Measurements from ENCODE around the gene NKX6-2. TPM values are rescaled to one million over a fixed set of nuclear protein-coding genes. Genes with fewer than 3 reads are reported as not detected.

The NKX6-2 gene
- total RNA-seq, 2 donors from 2014 or later: 2.1 TPM; not detected in 1

DNA sequence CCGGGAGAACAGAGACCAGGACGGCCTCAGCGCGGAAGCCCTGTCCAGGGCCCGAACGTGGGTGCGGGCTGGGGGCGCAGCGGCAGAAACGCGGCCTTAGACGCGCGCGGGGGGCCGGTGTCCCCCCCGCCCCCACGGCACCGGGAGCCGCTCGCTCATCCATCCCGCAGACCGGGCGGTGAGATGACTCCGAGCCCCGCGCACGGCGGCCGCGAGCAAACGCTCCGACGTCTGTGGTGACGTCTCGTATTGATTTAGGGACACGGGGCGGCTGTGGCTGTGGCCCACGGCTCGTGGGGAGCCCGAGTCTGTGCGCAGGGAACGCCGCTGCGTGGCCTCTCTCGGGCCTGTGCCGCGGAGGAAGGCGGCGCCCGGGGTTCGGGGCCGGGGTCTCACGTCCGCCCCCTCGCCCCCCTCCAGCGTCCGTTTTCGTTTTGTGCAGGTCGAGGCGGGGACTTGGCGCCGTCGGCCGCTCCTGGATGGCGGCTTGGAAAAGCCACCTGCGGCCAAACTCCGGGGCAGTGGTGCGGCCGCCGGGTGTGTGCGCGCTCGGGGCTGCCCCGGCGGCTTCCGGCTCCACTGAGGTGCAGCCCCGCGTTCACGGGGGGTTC lies 1.0 kb upstream of the NKX6-2 start:
- no peak for TF ChIP-seq CTCF (IDR thresholded peaks at IDR 0.05)
- no peak for TF ChIP-seq POLR2A (IDR thresholded peaks at IDR 0.05)
- H3K4me1 ChIP-seq: peaks cover 26% of the 10 kb centered on the region
- H3K4me3 ChIP-seq: no peak overlapping the region
- no peaks in the 10 kb centered on the region for H3K9me3 ChIP-seq
- H3K27ac ChIP-seq: no peak overlapping the region
- WGBS, 2 donors: 2% methylated on average over 77 of the region's 80 CpGs; no CpG with 5 or more reads in 1 of the 2 donors
- no peak for DNase-seq
- H3K36me3 ChIP-seq (replicated peaks in 1 of 2; ENCODE audit: insufficient read depth in 1 of 2, low read depth in 2 of 2): peaks cover 0 to 2% of the 10 kb centered on the region in 2 donors
- intact Hi-C loops (cut with DNase I): loop anchor here (10.0 kb wide), 1 partner anchor 132 kb away; no protein-coding TSS in a partner anchor
- peaks cover 0 to 33% of the 10 kb centered on the region in 2 donors for H3K27me3 ChIP-seq
- no peak for ATAC-seq

- no peaks in the 10 kb centered on the region for H3K9me3 ChIP-seq
- intact Hi-C loops (cut with DNase I): loop anchor here (10.0 kb wide), 1 partner anchor 132 kb away; no protein-coding TSS in a partner anchor
- TF ChIP-seq CTCF (IDR thresholded peaks at IDR 0.05) (no peak), POLR2A (IDR thresholded peaks at IDR 0.05) (no peak)
- peaks cover 26% of the 10 kb centered on the region for H3K4me1 ChIP-seq
- peaks cover 0 to 32% of the 10 kb centered on the region in 2 donors for H3K27me3 ChIP-seq
- ATAC-seq: no peak
- 2 to 15% methylated on average over 17 to 44 of the region's 58 CpGs for WGBS, 2 donors
- H3K27ac ChIP-seq: no peak overlapping the region
- DNase-seq: no peak
- H3K4me3 ChIP-seq: no peak overlapping the region
- peaks cover 0 to 2% of the 10 kb centered on the region in 2 donors for H3K36me3 ChIP-seq (replicated peaks in 1 of 2; ENCODE audit: insufficient read depth in 1 of 2, low read depth in 2 of 2)
Measured at GRCh38 chr10:132786476-132786883, 533 bp upstream of the NKX6-2 start.

DNA sequence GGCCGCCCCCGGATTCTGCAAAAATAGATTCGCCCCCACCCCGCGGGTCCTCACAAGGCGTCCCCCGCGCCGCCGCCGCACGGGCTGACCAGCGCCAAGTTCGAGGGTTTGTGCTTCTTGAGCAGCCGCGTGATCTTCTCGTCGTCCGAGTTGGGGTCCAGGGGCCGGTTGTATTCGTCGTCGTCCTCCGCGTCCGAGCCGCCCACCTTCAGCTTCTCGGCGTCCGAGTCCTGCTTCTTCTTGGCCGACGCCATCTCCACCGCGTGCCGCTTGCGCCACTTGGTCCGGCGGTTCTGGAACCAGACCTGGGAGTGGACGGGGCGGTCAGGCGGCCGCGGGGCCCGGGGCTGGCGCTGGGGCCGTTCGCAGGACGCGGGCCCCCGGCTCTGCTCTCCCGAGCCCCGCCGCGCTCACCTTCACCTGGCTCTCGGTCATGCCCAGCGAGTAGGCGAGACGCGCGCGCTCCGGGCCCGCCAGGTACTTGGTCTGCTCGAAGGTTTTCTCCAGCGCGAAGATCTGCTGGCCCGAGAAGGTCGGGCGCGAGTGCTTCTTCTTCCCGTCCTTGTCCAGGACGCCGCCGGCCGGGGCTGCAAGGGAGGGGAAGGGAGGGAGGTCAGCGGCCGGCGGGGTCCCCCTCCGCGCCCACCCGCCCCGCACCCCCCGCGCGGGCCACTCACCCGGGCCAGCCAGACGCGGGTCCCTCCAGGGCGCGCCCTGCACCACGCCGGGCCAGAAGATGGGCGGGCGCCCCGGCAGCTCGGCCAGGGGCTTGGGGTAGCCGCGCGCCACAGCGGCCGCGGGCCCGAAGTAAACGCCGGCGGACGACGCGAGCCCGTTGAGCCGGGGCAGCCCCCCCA lies 853 bp downstream of the NKX6-2 start:
- WGBS, 2 donors: 8% methylated on average over 86 of the region's 111 CpGs; no CpG with 5 or more reads in 1 of the 2 donors
- Histone ChIP-seq H3K4me3 (no peak overlapping the region), H3K27ac (no peak overlapping the region), H3K36me3 (replicated peaks in 1 of 2; ENCODE audit: insufficient read depth in 1 of 2, low read depth in 2 of 2) (peaks cover 0 to 2% of the 10 kb centered on the region in 2 donors), H3K4me1 (peaks cover 26% of the 10 kb centered on the region), H3K27me3 (peaks cover 0 to 29% of the 10 kb centered on the region in 2 donors), H3K9me3 (no peaks in the 10 kb centered on the region)
- TF ChIP-seq POLR2A (IDR thresholded peaks at IDR 0.05) (no peak), CTCF (IDR thresholded peaks at IDR 0.05) (no peak)
- no peak for ATAC-seq
- intact Hi-C loops (cut with DNase I): loop anchor here (10.0 kb wide), 1 partner anchor 130 kb away; no protein-coding TSS in a partner anchor
- DNase-seq: no peak

DNA sequence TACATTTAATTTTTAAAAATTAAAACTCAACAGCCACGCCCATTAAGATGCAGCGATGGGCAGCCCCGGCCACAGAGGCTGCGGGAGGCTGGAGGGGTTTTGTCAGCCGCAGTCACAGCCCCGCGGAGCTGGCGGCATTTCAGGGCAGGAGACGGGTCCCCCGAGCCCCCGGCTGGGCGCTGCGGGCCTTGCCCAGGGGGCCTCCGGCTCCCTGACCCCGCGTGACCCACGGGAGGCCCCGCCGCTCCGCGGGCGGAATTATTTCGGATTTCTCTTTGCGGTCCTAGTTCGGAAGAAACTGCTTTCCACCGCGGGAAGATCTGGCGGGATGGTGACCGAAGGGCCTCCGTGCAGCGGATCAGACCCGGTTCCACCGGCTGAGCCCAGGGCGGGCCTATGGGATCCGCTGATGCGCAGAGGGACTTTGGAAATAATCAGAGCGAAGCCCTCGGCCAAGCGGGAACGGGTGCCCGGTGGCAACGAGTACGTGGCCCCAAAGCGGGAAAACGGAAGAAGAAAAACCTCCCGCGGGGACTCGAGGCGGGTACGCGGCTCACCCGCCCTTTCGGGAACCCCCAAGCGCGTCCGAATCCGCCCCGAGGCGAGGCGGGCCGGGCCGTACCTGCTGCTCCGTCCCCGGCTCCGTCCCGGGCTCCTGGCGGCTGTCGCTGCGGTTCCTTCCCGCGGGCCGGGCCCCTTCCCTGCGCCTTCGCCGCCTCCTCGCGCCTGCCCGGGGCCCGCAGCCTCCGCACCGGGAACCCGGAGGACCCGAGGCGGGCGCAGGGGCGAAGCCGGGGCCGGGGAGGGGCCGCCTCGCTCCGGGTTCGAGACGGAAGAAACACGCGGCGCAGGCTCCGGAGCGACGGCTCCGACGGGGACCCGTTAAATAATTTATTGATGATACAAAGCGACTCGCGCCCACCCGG lies 1.7 kb downstream of the NKX6-2 start:
- DNase-seq (no peak), ATAC-seq (no peak)
- 19 to 39% methylated on average over 49 to 106 of the region's 106 CpGs for WGBS, 2 donors
- Histone ChIP-seq H3K4me1 (peaks cover 26% of the 10 kb centered on the region), H3K27me3 (peaks cover 0 to 28% of the 10 kb centered on the region in 2 donors), H3K9me3 (no peaks in the 10 kb centered on the region), H3K27ac (no peak overlapping the region), H3K36me3 (replicated peaks in 1 of 2; ENCODE audit: insufficient read depth in 1 of 2, low read depth in 2 of 2) (peaks cover 0 to 2% of the 10 kb centered on the region in 2 donors), H3K4me3 (no peak overlapping the region)
- TF ChIP-seq CTCF (IDR thresholded peaks at IDR 0.05) (no peak), POLR2A (IDR thresholded peaks at IDR 0.05) (no peak)
- intact Hi-C loops (cut with DNase I): loop anchor here (10.0 kb wide), 1 partner anchor 129 kb away; no protein-coding TSS in a partner anchor
